HG03354 (cell line): ENCODE results near the gene ZMYND8.

Source experiments
- ATAC-seq: cut with Tn5 transposase; IDR thresholded peaks from one replicate; pipeline ENCODE4 v1.9.1; 2021; ENCODE audit warnings: mild to moderate bottlenecking; ENCODE audit not compliant: unreplicated experiment, poor library complexity, severe bottlenecking

ZMYND8 gene

DNA sequence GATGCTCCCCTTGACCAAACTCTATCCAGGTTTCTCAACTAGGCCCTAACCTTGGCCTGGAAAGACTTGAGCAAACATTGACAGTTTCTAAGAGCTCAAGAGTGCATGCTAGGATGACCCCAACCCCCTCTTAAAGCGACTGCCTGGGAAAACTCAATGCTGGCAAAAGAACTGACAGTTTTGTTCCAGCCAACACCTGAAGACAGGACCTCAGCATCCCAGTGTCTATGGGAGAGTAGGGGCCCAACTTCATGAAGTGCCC lies 119.9 kb downstream of the ZMYND8 start:
- no peak for ATAC-seq

DNA sequence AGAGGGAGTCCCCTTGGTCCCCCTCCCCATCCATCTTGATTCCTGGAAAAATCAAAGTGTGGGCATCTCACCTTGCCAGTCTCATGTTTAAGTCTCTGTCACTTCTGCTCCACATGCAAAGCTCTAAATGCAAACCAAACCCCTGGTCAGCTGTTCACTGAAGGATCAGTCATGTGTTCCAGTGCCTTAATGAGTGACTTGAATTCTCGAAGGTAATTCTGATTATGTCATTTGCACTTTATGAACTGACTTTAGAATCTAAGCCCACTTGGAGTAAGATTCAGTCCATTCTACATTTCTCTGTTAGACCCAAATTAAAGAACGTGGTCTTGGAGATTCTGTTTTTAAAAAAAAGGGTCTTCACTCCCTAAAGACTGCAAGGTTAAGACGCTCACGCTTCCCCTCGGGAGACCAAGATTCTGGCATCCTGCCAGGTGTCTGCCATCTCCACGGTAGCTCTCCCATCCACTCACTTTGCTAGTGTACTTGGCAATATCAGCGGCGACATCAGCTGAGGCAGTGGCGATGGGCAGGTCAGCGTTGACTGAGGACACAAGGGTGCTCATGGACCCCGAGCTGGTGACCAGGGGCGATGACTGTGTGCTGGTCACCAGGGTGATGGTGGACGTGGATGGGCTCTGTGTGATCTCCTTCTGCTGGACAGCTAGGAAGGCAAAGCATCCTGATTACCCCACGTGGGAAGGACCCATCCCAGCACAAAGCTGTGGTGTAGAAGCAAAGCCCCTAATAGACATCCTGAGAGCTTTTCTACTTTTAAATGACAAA lies 120.5 kb downstream of the ZMYND8 start:
- ATAC-seq = no peak

DNA sequence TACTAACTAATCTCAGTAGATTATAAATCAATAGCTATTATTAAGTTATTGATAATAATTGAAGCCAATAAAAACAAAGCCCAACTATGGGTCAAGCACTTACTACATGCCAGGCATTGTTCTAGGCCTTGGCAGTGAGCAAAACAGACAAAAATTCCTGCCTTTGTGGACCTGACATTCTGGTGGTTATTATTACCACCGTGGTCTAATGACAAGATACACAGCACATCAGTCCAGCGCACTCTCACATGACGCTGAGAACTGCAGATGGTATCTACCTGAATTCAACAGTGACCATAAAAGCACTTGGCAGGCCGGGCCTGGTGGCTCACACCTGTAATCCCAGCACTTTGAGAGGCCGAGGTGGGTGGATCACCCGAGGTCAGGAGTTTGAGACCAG lies 121.4 kb downstream of the ZMYND8 start:
- no peak for ATAC-seq

DNA sequence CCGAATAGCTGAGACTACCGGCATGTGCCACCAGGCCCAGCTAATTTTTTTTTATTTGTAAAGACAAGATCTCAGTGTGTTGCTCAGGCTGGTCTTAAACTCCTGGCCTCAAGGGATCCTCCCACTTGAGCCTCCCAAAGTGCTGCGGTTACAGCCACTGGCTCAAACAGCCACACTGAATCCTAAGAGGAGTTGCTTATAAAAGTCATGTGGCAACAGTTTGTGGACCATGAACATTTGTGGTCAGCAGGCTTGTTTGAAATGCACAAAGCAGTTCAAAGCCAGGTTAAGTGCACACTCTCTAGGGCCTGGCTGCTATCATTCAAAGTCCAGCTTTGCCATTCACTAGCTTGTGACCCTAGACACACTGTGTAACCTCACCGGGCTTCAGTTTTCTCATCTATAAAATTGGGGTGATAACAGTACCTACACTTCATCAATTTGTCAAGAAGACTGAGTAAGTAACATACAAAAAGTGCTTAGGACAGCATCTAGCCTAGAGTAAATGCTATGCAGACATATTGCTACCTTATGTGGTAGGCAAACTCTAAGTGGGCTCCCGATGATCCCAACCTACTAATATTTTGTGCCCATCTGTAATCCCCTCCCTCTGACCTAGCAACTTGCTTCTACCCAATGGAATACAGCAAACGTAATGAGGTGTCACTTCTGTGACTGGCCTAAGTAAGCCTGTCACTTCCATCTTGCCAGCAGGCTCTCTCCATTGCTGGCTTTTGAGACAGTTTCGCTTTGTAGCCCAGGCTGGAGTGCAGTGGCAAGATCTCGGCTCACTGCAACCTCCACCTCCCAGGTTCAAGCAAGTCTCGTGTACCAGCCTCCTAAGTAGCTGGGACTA lies 122.9 kb downstream of the ZMYND8 start:
- ATAC-seq = no peak

DNA sequence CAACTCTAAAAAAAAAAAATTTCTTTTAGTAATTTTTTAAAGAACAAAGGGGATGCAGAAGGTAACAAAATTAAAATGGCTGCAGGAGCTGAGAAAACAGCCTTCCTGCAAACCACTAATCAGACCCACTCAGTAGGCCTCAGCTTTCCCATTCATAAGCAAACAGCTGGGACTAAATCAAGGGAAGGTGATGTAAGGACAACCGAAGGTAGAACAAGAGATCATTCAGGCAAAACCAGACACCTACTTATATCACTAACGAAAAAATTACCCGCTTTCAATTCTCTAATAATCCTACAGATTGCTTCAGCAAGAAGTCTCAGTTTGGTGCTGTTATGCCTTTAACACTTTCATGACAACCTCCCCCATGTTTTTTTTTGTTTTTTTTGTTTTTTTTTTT lies 124.0 kb downstream of the ZMYND8 start:
- no peak for ATAC-seq

DNA sequence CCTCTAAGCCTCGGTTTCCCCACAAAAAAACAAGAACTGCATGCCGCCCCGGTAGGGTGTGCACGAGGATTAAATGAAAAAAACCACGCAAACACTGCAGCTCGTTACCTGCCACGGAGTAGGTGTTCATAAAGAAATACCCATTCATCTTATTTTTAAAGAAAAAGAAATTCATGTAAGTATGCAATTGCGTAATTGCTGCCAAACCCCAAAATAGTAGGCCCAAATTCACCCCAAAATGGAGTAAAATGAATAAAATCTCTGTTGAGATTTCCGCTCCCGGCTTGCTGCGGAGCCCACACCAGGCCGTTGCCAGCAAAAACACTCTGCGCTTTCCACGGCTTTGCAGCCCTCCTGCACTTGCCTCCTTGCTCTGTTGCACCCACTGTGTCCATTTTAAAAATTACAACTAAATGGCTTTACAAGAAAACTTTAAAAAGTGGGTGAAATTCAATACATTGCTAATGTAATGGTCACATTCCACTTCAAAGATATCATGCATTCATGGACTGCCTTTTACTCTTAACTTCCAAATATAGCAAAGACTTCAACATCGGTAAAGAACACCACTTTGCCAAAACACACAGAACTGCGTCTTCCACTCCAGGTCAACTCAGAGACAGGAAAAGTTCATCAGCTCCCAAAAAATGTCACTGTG lies 125.0 kb downstream of the ZMYND8 start:
- no peak for ATAC-seq

DNA sequence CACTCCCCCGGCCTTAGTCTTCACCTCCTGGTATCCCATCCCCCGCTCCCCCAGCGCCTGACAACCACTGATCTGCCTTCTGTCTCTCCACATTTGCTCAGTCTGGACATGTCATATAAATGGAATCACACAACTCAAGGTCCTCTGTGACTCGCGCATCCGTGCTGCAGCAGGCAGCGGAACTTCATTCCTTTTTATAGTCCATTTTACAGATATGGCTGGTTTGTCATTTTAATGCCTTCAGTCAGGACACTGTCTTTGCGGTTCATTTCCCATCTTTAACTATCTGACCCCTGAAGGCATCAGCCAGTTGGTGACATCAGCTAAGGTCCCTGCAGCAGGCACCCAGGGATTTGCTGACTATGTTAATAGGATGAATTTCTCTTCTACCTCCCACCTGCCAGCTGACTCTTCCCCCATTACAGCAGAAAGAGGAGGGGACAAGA lies 125.7 kb downstream of the ZMYND8 start:
- no peak for ATAC-seq

DNA sequence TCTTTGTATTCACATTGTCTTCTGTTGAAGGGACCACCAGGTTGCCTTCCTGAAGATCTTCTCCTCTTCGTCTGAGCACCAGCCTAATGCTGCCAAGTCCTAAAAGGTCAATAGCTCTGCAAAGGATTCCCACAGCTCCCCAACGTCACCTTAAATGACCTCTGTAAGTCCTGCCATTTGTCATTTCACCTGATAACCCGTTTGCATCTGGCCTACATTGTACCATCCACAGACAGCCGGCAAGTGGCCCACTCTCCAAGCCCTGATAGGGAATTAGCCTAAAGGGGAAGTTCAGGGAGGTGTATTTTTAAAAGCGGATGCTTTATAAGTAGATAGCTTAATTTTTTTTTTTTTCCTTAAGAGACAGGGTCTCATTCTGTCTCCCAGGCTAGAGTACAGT lies 127.8 kb downstream of the ZMYND8 start:
- no peak for ATAC-seq

DNA sequence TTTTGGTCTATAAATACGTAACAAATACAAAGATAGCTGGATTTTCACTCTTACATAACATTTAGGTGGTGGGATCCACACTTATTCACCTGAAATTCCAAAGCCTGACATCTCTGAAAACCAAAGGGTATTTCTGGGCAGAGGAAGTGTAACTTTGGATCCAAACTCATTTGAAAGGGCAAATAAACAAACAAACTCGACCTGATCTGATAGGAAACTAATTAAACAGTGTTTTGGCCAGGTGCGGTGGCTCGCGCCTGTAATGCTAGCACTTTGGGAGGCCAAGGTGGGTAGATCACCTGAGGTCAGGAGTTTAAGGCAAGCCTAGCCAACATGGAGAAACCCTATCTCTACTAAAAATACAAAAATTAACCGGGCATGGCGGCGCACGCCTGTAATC lies 128.9 kb downstream of the ZMYND8 start:
- no peak for ATAC-seq

DNA sequence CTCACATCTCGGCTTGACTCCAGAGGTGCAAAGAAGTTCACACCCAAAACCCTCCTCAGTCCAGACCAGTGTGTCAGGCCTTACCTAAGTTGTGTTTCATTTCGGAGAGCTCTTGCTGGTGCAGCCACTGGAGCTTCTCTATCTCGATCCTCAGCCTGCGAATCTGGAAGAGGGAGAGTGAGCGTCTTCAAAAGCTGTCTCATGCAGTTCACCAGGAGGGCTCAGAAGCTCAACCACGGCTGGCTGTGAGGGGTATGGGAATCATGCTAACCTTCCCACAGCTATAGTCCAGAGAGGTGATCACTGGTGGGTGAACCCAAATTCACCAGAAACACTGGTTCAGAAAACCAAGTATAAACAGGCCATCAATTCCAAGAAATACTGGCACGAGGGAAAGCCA lies 129.4 kb downstream of the ZMYND8 start:
- ATAC-seq = no peak

DNA sequence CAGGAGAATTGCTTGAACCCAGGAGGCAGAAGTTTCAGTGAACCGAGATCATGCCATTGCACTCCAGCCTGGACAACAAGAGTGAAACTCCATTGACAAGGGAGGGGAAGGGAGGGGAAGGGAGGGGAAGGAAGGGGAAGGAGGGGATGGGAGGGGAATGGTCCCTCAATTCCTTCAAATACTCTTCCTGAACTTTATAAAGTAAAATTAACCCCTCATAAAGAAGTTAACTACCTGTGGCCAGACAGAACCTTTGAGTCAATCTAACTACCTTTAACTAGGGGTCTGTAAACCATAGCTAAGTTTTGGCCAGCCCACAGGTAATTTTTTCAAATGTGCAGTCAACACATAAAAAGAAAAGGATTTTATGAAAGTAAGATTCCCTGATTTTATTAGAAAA lies 131.0 kb downstream of the ZMYND8 start:
- no peak for ATAC-seq

DNA sequence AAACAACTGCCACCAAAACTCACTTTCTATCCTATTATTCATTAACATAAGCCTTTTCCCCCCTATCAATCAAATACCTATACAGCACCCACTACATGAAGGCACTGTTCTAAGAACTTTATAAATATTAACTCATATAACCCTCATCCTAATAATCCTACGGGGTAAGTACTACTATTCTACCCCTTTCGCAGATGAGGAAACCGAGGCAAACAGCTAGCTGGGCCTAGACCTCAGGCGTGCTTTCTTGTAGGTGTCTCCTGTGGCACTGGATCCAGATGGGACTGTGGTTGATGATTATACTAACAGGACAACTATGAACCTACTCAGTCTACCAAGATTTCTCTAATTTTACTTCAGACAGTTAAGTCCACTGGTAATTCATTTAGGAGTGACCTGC lies 131.6 kb downstream of the ZMYND8 start:
- no peak for ATAC-seq

DNA sequence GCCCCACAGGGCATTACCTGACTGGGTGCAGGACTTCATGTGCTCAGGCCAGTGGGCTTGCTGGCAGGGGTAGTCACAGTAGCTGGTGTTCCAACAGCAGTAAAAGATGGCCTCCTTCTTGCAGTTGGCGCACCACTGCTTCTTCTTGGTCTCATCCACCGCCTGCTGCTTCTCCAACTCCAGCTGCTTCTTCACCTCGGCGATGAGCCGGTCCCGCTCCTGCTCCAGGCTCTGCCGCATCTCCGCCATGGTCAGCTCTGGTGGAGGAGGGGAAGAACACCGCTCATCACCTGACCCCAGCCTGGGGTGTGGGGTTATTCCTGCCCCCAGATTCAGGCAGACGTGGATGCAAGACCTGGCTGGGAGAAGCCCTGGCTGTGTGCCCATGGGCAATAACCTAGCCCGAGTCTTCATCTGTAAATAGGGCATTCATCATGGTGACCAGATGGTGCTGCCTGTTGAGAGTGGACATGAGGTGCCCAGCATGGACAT lies 132.2 kb downstream of the ZMYND8 start:
- ATAC-seq = no peak

DNA sequence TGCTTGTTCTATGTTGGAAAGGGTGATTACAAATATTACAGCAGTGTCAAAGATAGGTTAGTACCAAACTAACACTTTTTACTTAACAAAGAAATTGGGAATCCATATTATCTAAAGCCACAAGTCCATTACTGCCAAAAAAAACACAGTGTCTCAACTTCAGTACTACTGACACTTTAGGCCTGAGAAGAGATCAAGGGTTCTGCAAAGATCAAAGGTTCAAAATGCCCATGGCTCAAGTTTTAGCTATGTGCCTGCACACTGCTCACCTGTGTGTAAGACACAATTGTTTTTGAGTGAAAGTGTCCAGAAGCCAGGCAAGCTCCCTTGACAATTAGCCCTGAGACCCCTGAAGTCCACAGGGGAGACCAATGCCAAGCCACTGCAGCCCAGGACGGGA lies 132.6 kb downstream of the ZMYND8 start:
- ATAC-seq = no peak

DNA sequence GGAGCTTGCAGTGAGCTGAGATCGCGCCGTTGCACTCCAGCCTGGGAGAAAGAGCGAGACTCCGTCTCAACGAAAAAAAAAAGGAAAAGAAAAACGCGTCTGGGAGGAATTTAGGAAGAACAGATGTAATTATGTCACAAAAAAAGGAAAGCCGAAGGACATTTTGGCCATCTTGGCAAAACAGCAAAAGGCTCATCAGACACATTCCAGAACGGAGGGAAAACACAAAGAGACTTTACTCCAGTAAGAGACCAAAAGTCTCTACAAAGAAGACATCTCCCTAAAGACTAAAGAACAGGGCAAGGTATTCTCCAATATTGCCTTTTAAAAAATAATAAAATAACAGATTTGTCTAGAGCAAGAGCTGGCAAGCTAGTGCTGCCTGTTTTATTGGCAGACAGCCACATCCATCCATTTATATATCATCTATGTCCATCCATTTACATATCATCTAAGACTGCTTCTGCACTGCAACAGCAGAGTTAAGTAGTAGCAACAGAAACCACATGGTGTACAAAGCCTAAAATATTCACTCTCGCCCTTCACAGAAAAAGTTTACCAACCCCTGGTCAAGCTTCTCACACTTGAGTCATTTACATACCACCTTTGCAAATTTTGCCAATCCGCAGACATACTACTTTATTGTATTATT lies 133.9 kb downstream of the ZMYND8 start:
- no peak for ATAC-seq

DNA sequence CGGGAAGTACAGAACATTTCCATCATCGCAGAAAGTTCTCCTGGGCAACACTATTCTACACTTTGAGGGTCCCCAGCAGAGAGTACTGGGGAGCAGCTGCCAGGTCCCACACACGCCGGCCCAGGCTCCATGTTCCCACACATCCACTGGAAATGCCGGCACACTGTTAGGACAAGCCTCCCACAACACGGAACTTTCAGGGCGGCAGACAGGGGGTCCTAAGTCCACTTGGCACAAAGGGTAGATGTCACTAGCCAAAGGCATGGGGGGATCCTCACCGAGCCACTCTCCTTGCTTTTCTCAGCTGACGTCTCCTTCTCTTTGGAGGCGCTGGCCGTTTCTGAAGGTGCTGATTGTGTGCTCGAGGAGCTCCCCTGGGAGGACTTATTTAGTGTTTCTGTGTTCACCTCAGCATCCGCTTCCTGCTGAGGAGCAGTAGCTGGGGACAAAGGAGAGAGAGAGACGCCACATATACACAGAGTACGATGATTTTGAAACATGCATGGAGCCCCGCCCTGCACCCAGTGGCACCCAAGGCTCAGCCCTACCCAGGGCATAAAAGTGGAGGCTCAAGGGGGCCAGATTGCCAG lies 135.4 kb downstream of the ZMYND8 start:
- no peak for ATAC-seq

DNA sequence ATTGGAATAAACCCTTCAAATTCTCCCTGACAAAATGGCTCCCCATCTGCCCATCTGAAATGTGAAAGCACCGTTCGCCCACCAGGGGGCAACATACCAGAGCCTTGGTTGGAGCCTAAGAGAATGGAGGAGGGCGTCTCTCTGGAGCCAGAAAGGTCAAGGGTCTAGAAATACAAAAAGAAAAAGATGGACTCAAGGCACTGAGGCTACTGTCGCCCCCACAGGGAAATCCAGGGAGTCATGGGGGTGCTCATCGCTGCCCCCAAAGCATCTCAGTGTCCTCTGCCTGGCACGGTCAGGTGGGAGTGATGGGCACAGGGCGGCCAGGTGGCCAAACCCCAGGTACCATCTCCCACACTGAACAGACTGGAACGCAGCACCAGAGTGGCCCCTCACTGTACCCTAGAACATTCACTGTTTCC lies 136.3 kb downstream of the ZMYND8 start:
- no peak for ATAC-seq

DNA sequence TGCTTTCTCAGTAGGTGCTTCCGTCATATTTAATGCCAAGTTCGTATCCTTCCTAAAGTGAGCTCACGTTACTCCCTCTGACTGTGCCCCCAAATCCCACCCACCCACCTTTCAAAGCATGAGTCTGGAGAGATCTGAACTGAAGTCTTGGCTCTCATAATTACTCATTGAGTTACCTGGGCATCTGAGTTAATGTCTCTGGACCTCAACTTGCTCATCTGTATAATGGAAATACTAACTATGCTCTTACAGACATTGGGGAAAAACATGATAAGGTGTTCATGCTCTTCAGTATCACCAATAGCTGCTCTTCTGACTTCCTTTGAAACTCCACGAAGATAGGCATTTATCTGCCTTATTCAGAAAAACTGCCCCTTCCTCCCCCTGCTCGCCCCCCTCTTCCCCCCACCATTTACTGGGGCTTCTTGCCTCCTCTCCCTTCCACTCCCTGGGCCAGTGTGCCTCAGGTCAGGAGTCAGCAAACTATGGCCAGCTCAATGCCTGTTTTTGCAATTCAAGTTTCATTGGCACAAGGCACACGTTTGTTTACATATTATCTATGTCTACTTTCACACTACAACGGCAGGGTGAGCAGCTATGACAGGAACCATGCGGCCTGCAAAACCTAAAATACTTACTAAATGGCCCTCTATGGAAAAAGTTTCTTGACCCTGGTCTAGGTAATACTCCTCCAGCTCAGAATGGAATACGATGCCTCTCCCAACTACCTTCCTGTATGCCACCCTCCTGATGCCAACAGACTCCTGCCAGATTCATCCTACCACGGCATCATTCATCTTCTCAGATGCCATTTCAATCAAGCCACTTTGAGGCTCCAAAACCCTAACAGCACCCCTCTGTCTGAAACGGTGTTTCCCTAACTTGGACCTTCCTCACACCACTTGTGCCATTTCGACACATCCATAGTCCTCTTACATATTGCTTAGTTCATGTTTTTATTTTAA lies 138.7 kb downstream of the ZMYND8 start:
- ATAC-seq = no peak
